GF-D8 (cell line): ENCODE measurements around the gene SIM1.

Source experiments
- DNase-seq: peaks from one replicate; lab custom pipeline; 2025; lab: John Stamatoyannopoulos, UW

The SIM1 gene, protein sequence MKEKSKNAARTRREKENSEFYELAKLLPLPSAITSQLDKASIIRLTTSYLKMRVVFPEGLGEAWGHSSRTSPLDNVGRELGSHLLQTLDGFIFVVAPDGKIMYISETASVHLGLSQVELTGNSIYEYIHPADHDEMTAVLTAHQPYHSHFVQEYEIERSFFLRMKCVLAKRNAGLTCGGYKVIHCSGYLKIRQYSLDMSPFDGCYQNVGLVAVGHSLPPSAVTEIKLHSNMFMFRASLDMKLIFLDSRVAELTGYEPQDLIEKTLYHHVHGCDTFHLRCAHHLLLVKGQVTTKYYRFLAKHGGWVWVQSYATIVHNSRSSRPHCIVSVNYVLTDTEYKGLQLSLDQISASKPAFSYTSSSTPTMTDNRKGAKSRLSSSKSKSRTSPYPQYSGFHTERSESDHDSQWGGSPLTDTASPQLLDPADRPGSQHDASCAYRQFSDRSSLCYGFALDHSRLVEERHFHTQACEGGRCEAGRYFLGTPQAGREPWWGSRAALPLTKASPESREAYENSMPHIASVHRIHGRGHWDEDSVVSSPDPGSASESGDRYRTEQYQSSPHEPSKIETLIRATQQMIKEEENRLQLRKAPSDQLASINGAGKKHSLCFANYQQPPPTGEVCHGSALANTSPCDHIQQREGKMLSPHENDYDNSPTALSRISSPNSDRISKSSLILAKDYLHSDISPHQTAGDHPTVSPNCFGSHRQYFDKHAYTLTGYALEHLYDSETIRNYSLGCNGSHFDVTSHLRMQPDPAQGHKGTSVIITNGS

DNA sequence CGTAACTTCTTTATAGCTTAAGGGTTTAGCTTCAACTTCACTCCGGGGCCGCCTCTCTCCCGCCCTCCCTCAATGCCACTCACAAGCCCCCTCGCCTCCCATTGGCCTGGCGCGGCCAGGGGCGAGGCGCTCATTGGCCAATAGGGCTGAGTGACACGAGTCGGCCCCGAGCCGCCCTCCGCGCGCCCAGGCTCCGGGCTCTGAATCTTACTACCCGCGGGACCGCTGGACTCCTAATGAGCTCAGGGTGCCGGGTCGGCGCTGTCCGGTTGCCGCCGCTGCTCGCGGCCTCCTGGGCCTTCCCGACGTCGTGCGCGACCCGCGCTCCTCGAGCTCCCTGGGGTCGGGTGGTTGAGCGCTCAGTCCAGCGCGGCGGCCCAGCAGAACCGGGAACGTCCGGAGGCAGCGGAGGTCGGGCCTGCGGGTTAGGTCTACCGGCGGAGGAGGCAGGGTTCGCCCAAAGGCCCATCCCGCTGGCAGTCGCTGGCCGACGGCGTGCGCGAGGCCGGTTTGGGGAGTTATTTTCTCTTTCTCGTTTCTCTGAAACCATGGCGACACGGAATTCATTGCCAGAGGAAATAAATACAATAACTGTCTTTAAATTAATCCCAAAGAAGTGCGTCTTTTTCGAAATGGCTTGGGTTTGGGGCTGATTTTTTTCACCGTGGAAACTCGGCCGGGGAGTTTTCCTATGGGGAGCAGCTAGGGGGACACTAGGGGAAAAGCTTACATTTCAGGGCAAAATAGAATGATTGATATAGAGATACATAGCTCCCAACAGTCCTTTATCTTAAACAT is at the start of gene SIM1:
Gene SIM1, minus strand, starts transcription at position 19 of the 798 bp plus-strand sequence. CDS start 1,453 bp downstream, outside the sequence.
- DNase-seq: no peak

DNA sequence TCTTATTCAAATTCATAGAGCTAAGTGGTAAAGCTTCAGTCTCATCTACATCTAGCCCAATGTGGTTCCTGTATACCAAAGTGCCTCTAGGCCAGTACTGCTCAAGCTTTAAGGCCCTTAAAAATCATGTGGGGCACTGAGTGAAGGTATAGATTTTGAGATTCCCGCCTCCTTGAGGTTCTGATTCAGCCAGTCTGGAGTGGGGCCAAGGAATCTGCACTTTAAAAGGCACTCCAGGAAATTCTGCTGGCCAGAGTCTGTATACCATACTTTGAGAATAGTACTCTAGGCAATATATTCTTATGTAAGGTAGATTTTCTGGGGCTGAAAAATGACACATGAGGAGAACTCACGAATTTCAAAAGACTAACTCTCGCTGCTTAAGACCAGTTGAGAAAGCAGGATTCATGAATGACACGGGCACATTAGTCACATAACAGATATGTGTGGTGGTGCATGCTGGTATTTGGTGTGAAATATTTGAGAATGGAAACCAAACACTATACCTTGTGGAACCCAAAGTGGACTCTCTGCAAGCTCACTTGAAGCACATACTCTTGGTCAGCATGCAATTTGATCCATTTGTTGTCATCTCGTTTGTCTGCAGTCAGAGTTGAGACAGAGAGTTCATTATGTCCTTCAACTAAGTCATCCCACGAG is 47.6 kb upstream of the SIM1 start:
- DNase-seq: no peak

DNA sequence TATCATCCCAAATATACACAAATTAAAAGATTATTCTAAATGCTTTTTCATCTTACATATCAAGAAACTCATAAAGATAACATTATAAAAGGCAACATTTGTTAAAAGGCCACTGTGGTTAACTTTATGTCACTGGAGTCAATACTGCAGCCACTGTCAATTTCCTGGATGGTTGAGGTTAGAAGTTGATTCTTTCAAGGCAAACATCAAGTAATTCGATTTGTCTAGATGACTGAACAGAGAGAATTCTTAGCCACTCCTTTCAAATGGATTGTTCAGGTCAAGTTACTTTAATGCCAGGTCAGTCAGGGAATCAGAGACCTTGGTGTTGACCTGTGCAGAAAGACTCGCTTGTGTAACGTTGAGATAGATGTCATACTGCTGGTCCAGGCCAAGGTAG is 44.4 kb upstream of the SIM1 start:
- DNase-seq: no peak

DNA sequence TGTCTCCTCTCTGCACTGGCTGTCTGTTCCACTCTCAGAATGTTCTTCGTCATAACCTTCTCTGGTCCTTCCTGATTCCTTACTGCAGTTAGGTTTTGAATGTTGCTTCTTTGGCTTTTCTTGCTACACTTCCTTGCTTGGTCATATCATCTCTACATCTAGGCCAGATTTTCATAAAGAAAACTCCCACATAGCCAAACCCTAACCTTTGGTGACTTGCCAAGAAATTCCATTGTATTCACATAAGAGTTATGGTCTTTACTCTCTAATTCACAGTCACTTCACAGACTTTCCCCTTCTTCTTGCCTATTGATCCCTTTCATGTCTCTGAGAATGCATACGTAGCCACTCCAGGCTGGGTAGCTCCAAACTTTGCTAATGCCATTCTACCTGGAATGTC is 41.9 kb upstream of the SIM1 start:
- DNase-seq: no peak

DNA sequence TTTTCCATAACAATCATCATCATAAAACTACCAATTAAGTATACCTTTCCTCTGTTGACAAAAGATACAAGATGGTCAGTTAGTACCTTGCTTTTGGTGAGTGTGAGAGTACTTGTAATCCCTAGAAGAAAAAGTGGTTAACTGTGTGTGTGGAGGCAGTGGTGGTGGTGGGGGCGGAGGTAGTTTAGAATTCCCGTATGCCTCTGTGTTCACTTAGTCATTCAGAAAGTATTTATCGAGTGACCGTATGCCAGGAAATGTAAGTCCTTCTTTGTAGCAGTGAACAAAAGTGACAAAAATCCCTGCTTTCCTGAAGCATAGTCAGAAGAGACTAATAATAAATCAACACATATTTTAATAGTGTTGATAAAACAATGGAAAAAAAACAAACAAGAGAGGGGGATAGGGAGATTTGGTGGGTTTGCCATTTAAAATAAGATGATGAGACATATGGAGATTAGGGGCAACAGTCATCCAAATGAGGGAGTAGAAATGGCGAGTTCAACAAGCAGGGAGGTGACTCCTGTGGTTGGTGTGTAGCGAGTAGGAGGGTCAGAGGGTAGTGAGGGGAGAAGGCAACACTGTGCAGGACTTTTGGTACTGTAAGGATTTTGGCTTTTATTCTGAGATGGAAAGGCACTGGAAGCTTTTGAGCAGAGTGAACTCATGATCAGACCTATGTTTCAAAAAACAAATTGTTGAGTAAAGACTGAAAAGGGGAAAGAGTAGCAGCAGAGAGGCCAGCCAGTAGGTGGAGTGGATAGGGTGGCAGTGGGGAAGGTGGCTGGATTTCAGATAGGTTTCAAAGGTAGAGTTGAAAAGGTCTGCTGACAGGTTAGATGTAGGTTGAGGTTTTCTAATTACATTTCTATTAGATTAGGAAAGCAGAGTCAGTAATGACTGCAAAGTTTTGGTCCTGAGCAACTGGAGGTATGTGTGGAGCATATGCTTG is 40.3 kb upstream of the SIM1 start:
- DNase-seq: no peak

DNA sequence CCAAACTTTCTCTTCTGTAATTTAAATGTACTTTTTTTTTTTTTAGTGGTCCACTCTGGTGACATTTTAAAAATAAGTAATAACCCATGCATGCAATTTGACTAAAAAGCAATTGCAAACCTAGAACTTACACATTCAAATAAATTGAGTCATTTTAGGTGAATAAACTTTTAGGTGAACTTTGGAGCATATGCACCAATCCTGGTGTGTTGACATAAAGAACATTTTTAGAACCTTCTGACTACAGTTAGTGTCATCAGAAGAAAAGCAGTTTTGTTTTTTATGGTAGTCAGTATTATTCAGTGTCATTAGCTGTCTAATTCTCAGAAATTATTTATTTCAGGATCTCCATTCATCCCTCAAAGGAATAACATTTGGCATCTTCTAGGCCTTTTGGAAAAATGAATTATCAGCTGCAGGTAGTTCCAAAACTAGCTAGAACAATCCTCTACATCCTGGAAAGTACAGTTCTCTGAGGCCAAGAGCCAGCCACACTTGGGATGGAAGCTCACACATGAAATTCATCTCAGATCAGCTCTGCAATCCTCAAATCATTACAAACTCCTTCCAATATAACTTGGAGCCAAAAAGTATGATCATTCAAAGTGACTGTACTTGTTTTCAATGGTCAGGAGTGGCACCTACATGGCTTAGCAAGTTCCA is 38.5 kb upstream of the SIM1 start:
- DNase-seq: no peak

DNA sequence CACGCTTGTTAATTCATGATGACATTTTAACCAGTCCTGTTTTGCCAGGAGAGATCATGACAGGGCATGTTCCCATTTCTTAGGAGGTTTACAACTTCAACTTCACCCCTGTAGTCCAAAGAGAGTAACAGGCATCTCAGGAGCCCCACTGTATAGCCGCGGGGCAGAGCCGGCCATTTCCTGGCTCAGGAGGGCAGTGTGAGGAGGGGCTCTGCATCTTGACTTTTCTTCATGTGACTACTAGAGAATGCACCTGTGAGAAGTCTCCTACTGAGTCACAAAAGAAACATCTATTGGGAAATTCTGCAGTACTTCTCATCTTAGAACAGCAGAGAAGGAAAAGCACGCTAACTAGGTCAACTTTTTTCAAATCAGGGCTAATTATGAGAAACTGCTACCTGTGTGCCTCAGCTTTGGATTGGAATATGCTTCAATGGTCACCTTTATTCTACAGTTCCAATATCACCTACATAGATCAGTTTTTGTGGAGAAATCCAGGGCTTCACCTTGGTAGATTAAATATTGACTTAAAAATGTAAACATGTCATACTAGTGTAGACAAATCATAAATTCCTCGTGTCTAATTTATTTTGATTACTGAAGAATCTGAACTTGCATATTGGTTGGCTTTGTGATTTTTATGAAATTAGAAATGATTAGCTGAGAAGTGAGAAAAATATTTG is 28.6 kb upstream of the SIM1 start:
- DNase-seq: no peak

DNA sequence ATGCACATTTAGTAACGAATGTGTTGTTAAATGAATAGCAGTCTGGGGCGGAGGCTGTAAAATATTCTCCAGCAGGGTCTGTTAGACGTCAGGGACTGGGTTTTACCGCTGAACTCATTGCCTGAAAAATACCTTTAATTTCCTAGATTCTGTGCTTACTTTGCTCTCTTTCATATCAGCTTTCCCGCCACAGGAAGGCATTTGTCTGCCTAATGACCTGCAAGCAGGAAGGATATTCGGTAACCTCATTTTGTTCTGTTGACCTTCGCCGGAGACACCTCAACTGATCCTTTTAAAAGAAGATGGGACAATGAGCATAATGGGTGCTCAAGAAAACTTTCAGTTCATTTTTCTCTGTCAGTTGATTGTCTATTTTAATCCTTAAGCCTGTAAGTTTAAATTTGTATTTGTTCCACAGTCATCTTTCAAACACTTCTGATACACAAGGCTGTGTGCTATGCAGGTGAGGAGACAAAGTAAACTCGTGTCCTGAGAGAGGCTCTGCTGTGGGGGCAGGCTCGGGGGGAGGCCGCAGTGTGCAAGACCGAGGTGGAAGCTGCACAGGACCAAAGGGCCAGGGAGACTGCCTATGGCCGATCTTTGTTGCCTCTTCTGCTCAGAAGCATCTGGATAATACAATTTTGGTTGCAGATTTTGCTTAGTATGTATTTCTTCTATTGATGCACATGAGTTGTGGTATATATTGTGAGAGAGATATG is 27.4 kb upstream of the SIM1 start:
- no peak for DNase-seq

DNA sequence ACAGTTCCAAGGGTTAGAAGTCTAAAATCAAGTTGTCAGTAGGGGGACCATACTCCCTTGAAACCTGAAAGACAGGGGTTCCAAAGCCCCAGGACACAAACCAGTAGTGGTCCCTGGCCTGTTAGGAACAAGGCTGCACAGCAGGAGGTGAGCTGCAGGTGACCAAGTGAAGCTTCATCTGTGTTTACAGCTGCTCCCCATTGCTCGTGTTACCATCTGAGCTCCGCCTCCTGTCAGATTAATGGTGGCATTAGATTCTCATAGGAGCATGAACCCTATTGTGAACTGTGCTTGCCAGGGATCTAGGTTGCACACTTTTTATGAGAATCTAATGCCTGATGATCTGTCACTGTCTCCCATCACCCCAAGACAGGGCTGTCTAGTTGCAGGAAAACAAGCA is 25.3 kb upstream of the SIM1 start:
- no peak for DNase-seq

DNA sequence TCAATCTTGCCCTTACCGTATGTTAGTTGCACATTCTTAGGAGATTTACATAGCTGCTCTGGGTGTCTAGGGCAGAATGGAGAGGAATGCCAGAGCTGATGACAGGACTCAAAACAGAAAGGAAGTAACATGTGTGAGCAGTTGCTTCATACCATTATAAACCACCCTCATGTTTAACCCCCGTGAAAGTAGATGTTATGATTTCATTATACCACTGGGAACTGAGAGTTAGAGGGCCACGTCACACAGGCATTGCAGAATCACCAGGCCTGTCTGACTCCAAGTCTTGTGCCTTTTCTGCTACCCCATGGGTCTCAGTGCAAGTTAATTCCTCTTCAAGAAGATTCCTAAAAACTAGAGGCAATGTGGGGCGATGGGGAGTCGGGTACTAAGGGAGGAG is 23.5 kb upstream of the SIM1 start:
- DNase-seq: no peak

DNA sequence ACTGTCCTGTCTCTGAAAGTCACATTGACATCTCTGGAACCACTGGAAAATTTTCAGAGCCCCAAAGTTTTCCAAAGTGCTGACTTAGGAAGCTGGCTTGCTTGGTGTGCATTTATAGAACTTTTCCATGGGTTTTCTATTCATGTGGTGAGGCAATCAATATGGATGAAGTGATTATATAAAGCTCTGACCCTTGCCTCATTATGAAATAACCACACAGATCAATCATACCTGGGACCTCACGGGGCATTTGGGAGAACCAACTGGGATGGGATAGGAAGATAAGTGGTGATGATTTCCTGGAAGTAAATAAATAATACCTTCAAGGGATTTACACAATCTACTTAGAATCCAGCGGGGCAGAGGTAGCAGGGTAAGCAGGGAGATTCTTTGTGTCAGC is 22.9 kb upstream of the SIM1 start:
- DNase-seq: no peak

DNA sequence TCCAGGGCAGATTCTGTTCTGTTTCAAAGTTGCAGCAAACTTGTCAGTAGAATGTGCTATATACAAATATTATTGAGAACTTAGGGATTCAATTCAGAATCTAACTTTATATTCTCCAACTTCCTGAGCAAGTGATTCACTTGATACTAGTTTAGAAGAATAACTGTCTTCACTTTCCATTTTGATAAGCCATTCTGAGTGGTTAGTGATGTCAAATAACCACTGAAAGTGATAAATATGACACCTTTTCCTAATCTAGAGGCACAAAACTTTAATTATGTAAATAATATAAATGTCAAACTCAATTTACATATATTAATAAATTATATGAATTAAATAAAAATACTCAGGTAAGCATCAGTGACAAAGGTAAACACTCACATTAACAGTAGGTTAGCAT is 20.5 kb upstream of the SIM1 start:
- DNase-seq: no peak

DNA sequence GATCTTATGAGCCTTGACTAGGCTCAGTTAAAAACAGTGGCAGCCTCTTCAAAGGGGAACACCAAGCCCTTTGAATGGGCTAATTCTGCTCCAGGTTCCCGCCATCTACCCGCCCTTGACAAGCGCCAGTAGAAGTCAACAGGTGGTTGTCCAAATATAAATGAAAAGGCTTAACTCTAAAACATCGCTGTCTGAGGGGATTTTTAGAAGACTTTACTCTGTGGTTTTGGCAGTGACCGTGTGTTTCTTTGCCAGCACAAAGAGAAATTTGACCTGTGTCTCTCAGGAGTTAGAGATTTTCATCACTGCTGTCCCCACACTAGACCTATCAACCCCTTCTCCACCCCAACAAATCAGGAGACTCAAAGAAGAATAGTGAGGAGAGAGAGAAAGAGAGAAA is 19.8 kb upstream of the SIM1 start:
- no peak for DNase-seq

DNA sequence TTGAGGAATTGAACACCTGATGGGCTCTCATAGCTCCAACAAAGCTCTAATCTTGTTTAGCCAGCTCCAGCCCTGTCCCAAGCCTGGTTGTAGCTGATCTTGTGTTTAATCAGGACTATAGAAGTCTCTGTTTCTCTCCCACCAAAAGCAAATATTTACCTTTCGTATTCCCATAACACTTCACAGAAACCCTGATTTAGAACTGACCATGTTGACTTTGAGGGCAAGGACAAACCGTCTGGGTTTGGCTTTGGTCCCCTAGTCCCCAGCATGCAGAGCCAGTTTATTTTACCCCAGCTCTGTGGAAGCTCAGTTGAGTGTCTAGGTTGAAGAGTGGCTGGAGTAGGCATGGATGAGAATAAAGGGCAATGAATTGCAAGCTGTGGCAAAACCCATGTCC is 18.0 kb upstream of the SIM1 start:
- DNase-seq: no peak

DNA sequence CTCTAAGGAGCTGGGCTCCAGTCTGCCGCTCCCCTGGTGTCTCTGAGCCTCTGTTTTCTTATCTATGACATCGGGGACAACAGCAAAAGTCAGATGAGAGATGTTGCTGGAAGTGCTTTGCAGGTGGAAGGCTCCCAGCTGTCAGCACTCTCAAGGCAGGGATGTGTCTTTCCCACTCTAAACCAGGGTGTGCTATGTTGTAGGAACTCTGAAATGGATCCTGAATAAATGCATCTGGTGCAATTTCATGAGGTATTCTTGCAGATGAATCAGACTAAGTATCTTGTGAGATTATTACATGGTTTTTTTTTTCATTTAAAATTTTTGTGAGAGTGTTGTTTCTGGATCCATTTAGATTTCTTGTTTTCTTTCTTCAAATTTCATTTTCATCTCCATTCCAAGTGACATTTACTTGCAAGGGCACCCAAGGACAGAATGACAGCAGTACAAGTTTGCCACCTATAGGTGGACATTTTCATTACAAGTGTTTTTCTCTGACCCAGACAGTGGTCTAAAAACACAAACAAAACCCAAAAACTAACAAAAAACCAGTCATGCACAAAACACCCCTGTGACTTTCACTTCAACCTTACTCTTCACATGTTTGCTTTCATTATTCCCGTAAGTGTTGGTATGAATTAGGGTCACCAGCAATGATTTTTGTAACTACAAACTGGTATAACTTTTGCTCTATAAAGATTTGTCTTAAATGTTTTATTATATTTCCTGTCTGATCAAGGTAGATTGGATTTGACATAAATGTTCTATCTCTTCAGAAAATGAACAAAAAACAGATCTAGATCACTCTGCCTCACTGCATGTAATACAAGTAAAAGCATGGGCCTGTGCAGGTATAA is 14.7 kb upstream of the SIM1 start:
- no peak for DNase-seq

DNA sequence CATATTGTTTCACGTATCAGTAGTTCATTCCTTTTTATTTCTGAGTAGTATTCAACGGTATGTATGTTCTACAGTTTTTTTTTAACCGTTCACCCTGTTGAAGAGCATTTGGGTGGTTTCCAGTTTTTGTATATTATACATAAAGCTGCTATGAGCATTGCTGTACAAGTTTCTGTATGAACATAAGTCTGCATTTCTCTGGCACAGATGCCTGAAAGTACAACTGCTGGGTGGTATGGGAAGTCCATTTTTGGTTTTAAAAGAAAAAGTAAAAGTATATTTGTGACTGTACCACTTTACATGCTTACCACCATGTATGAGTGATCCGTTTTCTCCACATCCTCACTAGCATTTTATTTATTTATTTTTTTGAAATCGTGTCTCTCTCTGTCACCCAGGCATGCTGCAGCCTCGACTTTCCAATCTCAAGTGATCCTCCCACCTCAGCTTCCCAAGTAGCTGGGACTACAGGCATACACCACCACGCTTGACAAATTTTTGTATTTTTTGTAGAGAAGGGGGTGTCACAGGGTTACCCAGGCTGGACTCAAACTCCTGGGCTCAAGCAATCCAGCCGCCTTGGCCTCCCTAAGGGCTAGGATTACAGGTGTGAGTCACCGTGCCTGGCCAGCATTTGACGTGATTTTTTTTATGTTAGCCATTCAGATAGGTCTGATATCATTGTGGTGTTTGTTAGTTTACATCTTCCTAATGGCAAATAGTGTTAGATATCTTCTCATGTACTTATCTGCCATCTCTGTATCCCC is 11.0 kb upstream of the SIM1 start:
- no peak for DNase-seq

DNA sequence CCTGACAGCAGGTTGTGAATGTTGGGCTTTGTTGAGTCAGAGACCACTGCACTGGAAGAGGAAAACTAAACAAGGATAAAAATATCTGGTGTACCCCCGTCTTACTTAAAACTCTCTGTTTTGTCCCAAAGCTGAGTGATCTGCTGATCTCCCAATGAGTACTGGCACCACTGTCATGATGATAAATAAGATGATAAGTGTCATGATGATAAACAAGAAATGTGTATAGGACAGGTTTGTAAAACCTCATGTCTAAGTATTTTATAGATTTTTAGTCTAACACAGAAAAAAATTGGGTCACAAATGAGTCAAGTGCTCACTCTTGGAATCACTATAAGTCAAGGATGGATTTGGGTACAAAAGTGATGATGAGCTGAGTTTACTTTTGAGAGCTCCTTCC is 8.5 kb upstream of the SIM1 start:
- no peak for DNase-seq
